CD8-positive, alpha-beta memory T cell (primary cell): ENCODE data around the gene MAMDC4. TPM values are rescaled to one million over a fixed set of nuclear protein-coding genes. Genes with fewer than 3 reads are reported as not detected.

Experiments used
- CTCF ChIA-PET: fragments of 350-600 bp; sonication (Branson Sonifier 250); formaldehyde crosslinking; loops from one replicate; lab custom pipeline; 2021; ENCODE audit warnings: antibody characterized with exemption; lab: Charles Lee
- POLR2A ChIA-PET: fragments of 350-600 bp; sonication (Branson Sonifier 250); formaldehyde crosslinking; loops from one replicate; lab custom pipeline; 2021; ENCODE audit warnings: antibody characterized with exemption; lab: Charles Lee
- DNase-seq, 5 donors: peaks; one replicate each; pipeline versions ENCODE4 v3.0.0 to v3.0.0-alpha.2; 2020 to 2022; ENCODE audit warnings: mixed read lengths in 1 of 5
- H3K27ac ChIP-seq: one replicate; pipeline ENCODE4 v1.7.0; 2013; ENCODE audit warnings: low read depth, mild to moderate bottlenecking, low read length, moderate library complexity
- H3K27me3 ChIP-seq: 2 replicates; pipeline ENCODE4 v1.7.0; 2013; ENCODE audit warnings: low read length, mild to moderate bottlenecking; ENCODE audit not compliant: insufficient read depth, poor library complexity, severe bottlenecking
- H3K36me3 ChIP-seq: 2 replicates; pipeline ENCODE4 v1.7.0; 2013; ENCODE audit warnings: mild to moderate bottlenecking, low read length, moderate library complexity; ENCODE audit not compliant: insufficient read depth
- H3K4me1 ChIP-seq: 2 replicates; pipeline ENCODE4 v1.7.0; 2013; ENCODE audit warnings: mild to moderate bottlenecking, low read length, moderate library complexity; ENCODE audit not compliant: insufficient read depth
- H3K4me3 ChIP-seq: 2 replicates; pipeline ENCODE4 v1.7.0; 2013; ENCODE audit warnings: mild to moderate bottlenecking, low read length
- H3K9me3 ChIP-seq: 2 replicates; pipeline ENCODE4 v1.7.0; 2013; ENCODE audit warnings: mild to moderate bottlenecking, low read length
- H3K27ac Mint-ChIP-seq, 8 donors: one replicate each; pipeline ENCODE4 v1.8.0; 2020 to 2021; ENCODE audit warnings: mixed read lengths in 8 of 8, mild to moderate bottlenecking in 6 of 8, inconsistent platforms in 3 of 8, moderate library complexity in 3 of 8
- H3K27me3 Mint-ChIP-seq, 2 donors: one replicate each; pipeline ENCODE4 v1.8.0; 2020 to 2021; ENCODE audit warnings: mixed read lengths in 2 of 2, mild to moderate bottlenecking in 1 of 2, moderate library complexity in 1 of 2
- H3K36me3 Mint-ChIP-seq, 3 donors: one replicate each; pipeline ENCODE4 v1.8.0; 2020 to 2021; ENCODE audit warnings: mixed read lengths in 3 of 3, inconsistent platforms in 1 of 3, mild to moderate bottlenecking in 1 of 3
- H3K4me1 Mint-ChIP-seq, 3 donors: one replicate each; pipeline ENCODE4 v1.8.0; 2020 to 2021; ENCODE audit warnings: mixed read lengths in 3 of 3, inconsistent platforms in 1 of 3, mild to moderate bottlenecking in 1 of 3
- H3K4me3 Mint-ChIP-seq, 7 donors: one replicate each; pipeline ENCODE4 v1.8.0; 2020 to 2021; ENCODE audit warnings: mixed read lengths in 7 of 7, mild to moderate bottlenecking in 6 of 7, moderate library complexity in 4 of 7, inconsistent platforms in 2 of 7
- H3K9me3 Mint-ChIP-seq, 5 donors: one replicate each; pipeline ENCODE4 v1.8.0; 2020 to 2022; ENCODE audit warnings: mixed read lengths in 5 of 5, mild to moderate bottlenecking in 3 of 5, moderate library complexity in 2 of 5, inconsistent platforms in 1 of 5
- polyA plus RNA-seq: library from polyadenylated mRNA; unstranded; fragments of 300-500 nt; fragmentation: Illumina TruSeq; gene quantifications from one replicate; pipeline ENCODE4 v1.2.3, GENCODE V29; 2021
- total RNA-seq, 2 experiments: library from RNA; stranded (reverse); gene quantifications; one replicate each; pipeline ENCODE4 v1.2.3, GENCODE V29; 2021

The MAMDC4 gene
- total and polyA plus RNA-seq, 3 experiments from 2014 or later: 12.2 to 12.9 TPM; not detected in 1

- H3K4me1 ChIP-seq: no peaks in the 10 kb centered on the region
- no peaks in the 10 kb centered on the region for H3K27me3 Mint-ChIP-seq
- peaks cover 9 to 15% (median 13%) of the 10 kb centered on the region in 3 donors for H3K4me1 Mint-ChIP-seq
- peaks cover 11% of the 10 kb centered on the region for H3K36me3 ChIP-seq
- no peak overlapping the region for H3K27ac ChIP-seq
- H3K4me3 Mint-ChIP-seq: no peak overlapping the region
- H3K4me3 ChIP-seq: no peak overlapping the region
- H3K27me3 ChIP-seq: no peaks in the 10 kb centered on the region
- POLR2A ChIA-PET: interaction anchor here (0.7 kb wide), 1 partner anchor 21 kb away, joined by 3 read pairs; the partner anchor contains the start of gene AJM1
- CTCF ChIA-PET: no interaction called here
- H3K36me3 Mint-ChIP-seq: peaks cover 0 to 35% (median 0%) of the 10 kb centered on the region in 3 donors
- no peaks in the 10 kb centered on the region for H3K9me3 Mint-ChIP-seq
- DNase-seq: no peak
- no peaks in the 10 kb centered on the region for H3K9me3 ChIP-seq
- H3K27ac Mint-ChIP-seq: peak overlapping the region in 1 of 8 donors; percentile 17
These were observed 30.9 kb upstream of the MAMDC4 start for GRCh38 chr9:136820971-136821825.

GRCh38 chr9:136821826-136822544, 30.2 kb upstream of the MAMDC4 start:
- peak overlapping the region in 1 of 8 donors; percentile 15 for H3K27ac Mint-ChIP-seq
- no peaks in the 10 kb centered on the region for H3K4me1 ChIP-seq
- peaks cover 0 to 37% (median 0%) of the 10 kb centered on the region in 3 donors for H3K36me3 Mint-ChIP-seq
- CTCF ChIA-PET: interaction anchor here (1.3 kb wide), 1 partner anchor 213 kb away, joined by 4 read pairs; no protein-coding TSS in a partner anchor
- no peak overlapping the region for H3K4me3 Mint-ChIP-seq
- H3K9me3 Mint-ChIP-seq: no peaks in the 10 kb centered on the region
- H3K4me3 ChIP-seq: no peak overlapping the region
- H3K27me3 ChIP-seq: no peaks in the 10 kb centered on the region
- H3K4me1 Mint-ChIP-seq: peaks cover 8 to 11% (median 10%) of the 10 kb centered on the region in 3 donors
- POLR2A ChIA-PET: interaction anchor here (0.7 kb wide), 1 partner anchor 20 kb away, joined by 3 read pairs; the partner anchor contains the start of gene AJM1
- DNase-seq: no peak
- H3K27me3 Mint-ChIP-seq: no peaks in the 10 kb centered on the region
- peaks cover 11% of the 10 kb centered on the region for H3K36me3 ChIP-seq
- no peaks in the 10 kb centered on the region for H3K9me3 ChIP-seq
- H3K27ac ChIP-seq: no peak overlapping the region

DNA sequence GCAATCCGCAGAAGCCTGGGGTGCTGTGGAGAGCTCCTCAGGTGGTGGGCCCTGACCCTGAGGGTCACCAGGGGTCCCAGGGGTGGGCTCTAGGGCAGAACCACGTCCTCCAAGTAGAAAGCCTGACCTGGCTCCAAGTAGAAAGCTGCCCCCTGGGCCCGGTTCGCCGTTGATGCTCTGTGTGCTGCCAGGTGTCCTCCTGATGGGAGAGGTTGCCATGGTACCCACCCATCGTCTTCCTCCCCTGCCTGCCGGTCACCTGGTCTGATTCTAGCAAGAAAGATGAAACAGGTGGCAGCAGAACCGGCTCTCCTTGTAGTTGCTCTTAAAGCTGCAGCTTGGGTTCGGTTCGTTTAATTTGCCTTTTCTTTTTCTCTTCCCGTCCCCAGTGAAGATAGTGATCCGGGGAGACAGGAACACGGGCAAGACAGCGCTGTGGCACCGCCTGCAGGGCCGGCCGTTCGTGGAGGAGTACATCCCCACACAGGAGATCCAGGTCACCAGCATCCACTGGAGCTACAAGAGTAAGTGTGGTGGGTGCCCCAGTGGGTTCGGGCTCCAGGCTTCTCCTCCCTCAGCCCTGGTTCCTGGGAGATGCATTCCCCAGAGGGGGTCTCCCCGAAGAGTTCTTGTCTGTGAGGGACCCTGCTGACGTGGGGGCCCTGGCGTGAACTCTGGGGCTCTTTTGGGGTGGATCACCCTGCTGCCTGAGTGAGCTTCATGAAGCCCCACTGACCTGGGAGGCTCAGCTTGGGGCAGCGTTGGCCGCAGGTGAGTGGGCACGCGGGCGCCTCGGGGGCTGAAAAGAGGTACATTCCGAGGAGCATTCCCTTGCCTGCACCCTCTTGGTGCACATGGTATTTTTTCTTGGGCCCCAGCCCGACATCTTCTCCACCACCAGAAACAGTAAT, 28.8 kb upstream of the MAMDC4 start:
- Mint-ChIP-seq H3K4me3 (no peak overlapping the region), H3K27me3 (no peaks in the 10 kb centered on the region), H3K36me3 (peaks cover 0 to 37% (median 0%) of the 10 kb centered on the region in 3 donors), H3K4me1 (peaks cover 7 to 10% (median 9%) of the 10 kb centered on the region in 3 donors), H3K9me3 (no peaks in the 10 kb centered on the region), H3K27ac (no peak overlapping the region)
- POLR2A ChIA-PET: interaction anchor here (0.6 kb wide), 2 partner anchors 23 to 95 kb away, joined by 3 to 6 read pairs; no protein-coding TSS in a partner anchor
- H3K27ac ChIP-seq: no peak overlapping the region
- H3K9me3 ChIP-seq: no peaks in the 10 kb centered on the region
- H3K4me3 ChIP-seq: no peak overlapping the region
- CTCF ChIA-PET: interaction anchor here (0.8 to 1.3 kb wide), 2 partner anchors 22 to 212 kb away, joined by 3 to 4 read pairs; no protein-coding TSS in a partner anchor
- peaks cover 11% of the 10 kb centered on the region for H3K36me3 ChIP-seq
- no peaks in the 10 kb centered on the region for H3K27me3 ChIP-seq
- no peak for DNase-seq
- H3K4me1 ChIP-seq: no peaks in the 10 kb centered on the region

GRCh38 chr9:136824496-136825225, 27.5 kb upstream of the MAMDC4 start:
- no peaks in the 10 kb centered on the region for H3K27me3 ChIP-seq
- CTCF ChIA-PET: interaction anchor here (1.0 to 1.2 kb wide), 2 partner anchors 17 to 205 kb away, joined by 3 read pairs; partner anchors contain the start of gene RABL6
- peaks cover 0 to 49% (median 0%) of the 10 kb centered on the region in 3 donors for H3K36me3 Mint-ChIP-seq
- H3K4me1 ChIP-seq: no peaks in the 10 kb centered on the region
- peaks cover 5 to 6% (median 6%) of the 10 kb centered on the region in 3 donors for H3K4me1 Mint-ChIP-seq
- no peaks in the 10 kb centered on the region for H3K27me3 Mint-ChIP-seq
- peaks cover 11% of the 10 kb centered on the region for H3K36me3 ChIP-seq
- DNase-seq: no peak
- POLR2A ChIA-PET: interaction anchor here (0.7 kb wide), 1 partner anchor 34 kb away, joined by 3 read pairs; no protein-coding TSS in a partner anchor
- H3K4me3 Mint-ChIP-seq: no peak overlapping the region
- no peak overlapping the region for H3K4me3 ChIP-seq
- H3K9me3 ChIP-seq: no peaks in the 10 kb centered on the region
- H3K27ac ChIP-seq: no peak overlapping the region
- no peak overlapping the region for H3K27ac Mint-ChIP-seq
- H3K9me3 Mint-ChIP-seq: no peaks in the 10 kb centered on the region

DNA sequence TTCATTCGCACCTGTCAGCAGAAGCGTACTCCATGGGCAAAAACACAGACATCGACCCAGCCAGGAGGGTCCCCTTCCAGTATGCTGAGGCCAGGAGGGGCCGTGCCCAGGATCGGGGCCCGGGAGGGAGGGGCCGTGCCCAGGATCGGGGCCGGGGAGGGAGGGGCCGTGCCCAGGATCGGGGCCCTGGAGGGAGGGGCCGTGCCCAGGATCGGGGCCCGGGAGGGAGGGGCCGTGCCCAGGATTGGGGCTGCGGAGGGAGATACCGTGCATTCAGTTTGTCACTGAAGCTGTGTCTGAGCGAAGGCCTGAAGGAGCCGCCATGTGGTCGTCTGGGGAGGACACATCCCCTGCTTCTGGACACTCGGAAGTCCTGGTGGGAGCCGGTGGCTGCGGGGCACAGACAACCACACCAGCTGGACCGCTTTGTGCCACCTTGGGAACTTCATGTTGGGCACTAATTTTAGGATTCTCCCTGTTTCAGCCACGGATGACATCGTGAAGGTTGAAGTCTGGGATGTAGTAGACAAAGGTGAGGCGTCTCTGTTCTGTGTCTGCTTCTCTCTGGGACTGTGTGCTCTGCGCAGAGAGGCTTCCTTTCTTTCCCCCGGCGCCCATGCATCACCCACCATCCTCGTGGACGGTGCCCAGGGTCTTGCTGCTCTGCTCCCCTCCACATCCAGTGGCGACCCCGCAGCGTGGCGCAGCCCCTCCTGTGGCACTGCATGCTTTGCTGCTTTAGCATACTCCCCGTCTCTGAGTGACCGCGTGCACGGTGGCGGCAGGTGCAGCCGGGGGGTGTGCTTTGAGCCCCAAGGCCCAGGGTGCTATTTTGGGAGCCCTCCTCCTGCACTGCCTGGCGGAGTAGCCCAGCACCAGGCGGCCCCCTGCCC, 26.6 kb upstream of the MAMDC4 start:
- H3K27me3 ChIP-seq: no peaks in the 10 kb centered on the region
- no peak overlapping the region for H3K27ac Mint-ChIP-seq
- no peaks in the 10 kb centered on the region for H3K9me3 Mint-ChIP-seq
- peaks cover 0 to 54% (median 0%) of the 10 kb centered on the region in 3 donors for H3K36me3 Mint-ChIP-seq
- H3K4me1 ChIP-seq: no peaks in the 10 kb centered on the region
- CTCF ChIA-PET: interaction anchor here (1.2 to 1.3 kb wide), 2 partner anchors 17 to 204 kb away, joined by 3 to 5 read pairs; partner anchors contain the start of gene AJM1
- peak in 1 of 5 donors; percentile 33 for DNase-seq
- no peaks in the 10 kb centered on the region for H3K9me3 ChIP-seq
- H3K4me1 Mint-ChIP-seq: peaks cover 5 to 6% (median 5%) of the 10 kb centered on the region in 3 donors
- peaks cover 11% of the 10 kb centered on the region for H3K36me3 ChIP-seq
- no peak overlapping the region for H3K4me3 Mint-ChIP-seq
- H3K27ac ChIP-seq: no peak overlapping the region
- no peak overlapping the region for H3K4me3 ChIP-seq
- H3K27me3 Mint-ChIP-seq: no peaks in the 10 kb centered on the region
- POLR2A ChIA-PET: no interaction called here

GRCh38 chr9:136826188-136826541, 26.0 kb upstream of the MAMDC4 start:
- H3K4me3 ChIP-seq: no peak overlapping the region
- H3K9me3 ChIP-seq: no peaks in the 10 kb centered on the region
- H3K27ac ChIP-seq: no peak overlapping the region
- H3K9me3 Mint-ChIP-seq: no peaks in the 10 kb centered on the region
- H3K27me3 ChIP-seq: no peaks in the 10 kb centered on the region
- no peaks in the 10 kb centered on the region for H3K27me3 Mint-ChIP-seq
- ChIA-PET CTCF (interaction anchor here (1.3 kb wide), 1 partner anchor 16 kb away, joined by 5 read pairs; the partner anchor contains the start of gene AJM1), POLR2A (no interaction called here)
- peaks cover 11% of the 10 kb centered on the region for H3K36me3 ChIP-seq
- DNase-seq: no peak
- H3K4me1 Mint-ChIP-seq: no peaks in the 10 kb centered on the region
- H3K36me3 Mint-ChIP-seq: peaks cover 0 to 54% (median 0%) of the 10 kb centered on the region in 3 donors
- H3K4me3 Mint-ChIP-seq: no peak overlapping the region
- H3K27ac Mint-ChIP-seq: no peak overlapping the region
- no peaks in the 10 kb centered on the region for H3K4me1 ChIP-seq
